Measurements from ENCODE around the gene COL21A1.
"Not testable (repeated sequence)": the region's sequence is repeated elsewhere in the genome, so short reads cannot be mapped to it uniquely, and the experiment has no call there.

COL21A1 gene

DNA sequence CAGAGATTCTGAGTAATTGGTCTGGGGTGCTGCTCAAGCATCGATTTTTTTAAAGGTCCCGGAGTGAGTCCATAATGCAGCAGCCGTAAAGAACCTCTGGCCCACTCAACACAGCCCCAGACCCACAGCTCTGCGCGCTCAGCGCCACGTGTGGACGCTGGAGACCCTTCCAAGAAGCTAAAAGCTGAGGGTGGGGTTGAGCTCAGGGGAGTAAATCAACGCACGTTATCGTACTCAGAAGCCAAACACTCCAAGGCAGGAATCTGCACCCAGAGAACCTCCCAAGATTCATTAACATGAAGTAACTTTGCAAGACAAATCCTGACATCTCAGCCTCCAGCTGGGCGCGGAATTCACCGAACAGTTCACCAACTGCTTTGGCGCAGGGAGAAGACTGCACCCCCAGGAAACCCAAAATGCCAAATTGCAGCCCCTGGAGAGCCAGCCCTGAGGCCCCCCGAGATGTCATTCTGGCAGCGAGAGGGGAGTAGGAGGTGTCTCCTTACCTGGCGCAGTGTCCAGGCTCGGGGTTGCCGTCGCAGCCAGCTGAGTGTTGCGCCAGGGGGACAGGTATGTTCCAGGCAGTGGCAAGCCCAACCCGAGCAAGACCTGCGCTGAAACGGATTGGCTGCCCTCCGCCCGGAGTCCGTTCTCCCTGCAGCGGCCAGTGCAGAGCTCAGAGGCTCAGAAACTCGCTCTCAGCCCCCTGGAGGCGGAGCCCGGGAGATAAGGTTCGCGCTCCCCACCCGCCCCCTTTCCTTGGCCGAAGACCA, at the start of gene COL21A1:
Gene COL21A1 (minus strand): TSS at position 700 of the 773 bp plus-strand sequence. CDS start 64,962 bp downstream, outside the sequence.
- DNase-seq, result peak in 1 of 3 donors; percentile 20

DNA sequence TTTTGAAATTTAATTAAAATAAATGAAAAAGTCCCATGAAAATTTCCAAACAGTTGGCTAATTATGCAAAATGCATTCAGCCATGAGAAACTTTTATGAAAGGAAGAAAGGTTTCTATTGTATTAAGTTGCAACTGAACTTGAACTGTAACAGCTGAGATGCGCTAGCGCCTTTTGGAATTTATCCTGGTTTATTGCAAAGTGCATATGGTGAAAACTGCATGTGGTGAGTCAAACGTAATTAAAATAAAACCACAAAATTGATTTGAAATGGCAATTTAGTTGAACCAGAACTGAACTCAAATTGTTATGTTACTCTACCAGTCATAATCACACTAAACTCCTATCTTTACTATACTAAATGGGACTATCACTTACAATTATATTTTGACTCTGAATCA, 46.4 kb upstream of the COL21A1 start:
- DNase-seq, result no peak

DNA sequence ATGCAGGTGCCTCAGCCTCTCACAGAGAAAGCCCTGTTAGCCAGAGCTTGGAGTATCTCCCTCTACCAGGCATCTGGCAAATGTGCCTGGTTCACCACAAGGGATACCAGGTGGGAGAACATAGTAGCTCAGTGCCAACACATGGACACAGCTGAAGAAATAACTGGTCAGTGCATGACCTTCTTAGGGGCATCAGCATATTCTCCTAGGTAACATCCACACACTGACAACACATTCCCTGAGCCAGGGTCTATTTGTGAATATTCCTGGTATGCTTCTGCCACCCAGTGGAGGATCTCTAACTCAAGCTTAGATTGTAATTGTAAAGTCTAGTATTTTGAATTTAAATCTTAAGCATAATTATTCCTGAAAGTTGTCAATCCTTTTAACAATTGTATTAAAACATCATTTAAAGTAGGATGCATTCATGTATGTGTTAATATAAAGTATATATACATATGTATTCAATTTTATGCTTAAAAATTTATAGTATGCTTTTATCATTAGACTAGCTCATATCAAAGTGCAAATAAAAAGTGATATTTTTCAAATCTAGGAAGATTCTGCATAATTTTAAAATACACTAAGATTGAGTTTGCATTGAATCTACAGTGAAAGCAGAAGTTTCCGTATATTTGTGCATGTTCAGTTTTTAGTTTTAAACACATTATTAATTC, 45.3 kb upstream of the COL21A1 start:
- DNase-seq, result peak; percentile 61 to 70 (median 64)

DNA sequence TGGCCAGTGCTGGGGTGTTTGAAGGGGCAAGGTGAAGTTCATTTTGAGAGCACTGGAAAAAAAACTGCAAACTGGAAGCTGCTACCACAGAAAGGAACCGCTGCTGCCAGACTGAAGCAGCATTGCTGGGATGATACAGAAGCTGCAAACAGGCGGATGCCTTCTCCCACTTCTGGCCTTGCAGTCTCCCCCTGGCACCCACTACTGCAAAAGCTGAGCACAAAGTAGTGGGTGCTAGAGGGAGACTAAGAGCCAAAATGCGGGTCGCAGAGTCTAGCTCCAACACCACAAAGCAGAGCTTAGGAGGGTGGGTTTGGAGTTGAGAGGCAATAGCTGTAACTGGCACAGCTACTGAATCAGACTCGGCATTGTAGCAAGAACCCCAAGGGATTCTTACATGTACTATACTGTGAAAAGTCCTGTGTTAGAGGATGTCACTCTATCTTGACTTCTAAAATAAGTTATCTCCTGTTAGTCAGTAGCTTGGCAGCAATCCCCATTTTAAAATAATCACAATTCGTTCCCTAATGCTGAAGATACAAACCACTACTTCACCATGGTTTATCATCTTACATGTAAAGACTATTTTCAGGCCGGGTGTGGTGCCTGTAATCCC, 44.0 kb upstream of the COL21A1 start:
- no peak for DNase-seq

DNA sequence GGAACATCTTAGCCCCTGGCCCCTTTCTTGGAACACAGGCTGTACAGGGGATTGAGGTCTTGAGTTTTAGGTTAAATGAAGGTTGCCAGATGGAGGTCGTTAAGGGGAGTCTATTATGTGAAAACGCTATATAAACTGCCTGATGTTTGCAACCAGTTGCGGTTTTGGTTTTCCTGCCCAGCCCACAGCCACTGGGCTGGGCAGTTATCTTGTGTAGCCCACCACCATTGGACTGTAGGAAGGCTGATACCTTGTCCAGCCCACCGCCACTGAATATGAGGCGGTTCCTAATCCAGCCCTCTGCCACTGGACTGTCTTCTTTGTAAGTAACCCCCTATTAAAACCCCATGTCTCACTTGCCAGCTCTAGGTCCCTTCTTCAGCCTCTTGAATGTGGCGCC, 42.3 kb upstream of the COL21A1 start:
- DNase-seq, result no peak

DNA sequence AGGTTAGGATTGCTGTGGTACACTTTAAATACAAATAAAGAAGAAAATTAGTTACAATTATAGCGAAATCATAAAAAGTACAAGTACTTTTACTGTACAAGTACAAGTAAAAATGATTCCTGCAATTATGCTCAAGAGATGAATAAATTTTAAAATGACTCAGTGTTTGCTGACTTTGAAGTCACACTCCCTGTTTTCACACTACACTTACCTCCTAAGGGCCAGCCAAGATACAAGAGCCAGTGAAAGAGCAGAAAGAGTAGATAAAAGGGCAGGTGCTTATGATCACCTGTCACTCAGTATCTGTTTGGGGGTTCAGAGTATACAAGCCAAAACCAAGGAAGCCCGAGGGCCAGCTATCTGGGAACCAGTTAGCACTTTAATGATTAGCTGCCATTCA, 41.0 kb upstream of the COL21A1 start:
- DNase-seq, result no peak

DNA sequence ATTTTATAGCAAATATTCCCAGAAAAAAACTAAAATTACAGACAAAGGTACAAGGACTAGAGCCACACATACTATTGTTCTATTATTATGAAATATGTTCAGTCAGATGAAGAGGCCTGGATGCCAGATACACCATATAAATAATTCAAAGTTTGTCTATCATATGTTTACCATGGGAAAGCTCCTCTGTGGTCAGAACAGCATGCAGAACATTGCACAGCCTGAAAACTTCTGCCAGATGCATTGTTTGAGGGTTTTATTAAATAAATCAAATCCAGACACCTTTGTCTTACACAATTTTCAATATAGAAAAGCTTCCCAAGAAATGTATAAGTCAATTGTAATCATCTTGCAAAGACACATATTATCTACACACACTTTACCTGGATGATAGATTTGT, 35.0 kb upstream of the COL21A1 start:
- no peak for DNase-seq

DNA sequence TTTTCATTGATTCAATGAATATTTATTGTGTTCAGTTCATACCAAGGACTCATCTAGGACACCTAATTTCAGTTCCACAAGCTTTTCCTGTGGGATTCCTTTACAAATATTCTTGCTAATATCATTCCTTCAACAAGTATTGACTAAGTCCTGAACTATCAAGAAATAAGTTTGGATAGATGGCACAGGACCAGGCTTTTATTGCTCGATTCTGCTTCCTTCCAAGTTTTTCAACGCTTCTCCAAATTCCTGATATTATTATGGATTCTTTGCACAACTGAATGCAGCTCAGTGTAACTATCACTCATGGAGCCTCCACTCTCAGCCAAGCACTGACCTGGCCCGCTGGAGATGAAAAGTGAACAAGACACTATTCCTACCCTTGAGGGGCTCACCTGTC, 32.7 kb upstream of the COL21A1 start:
- DNase-seq, result no peak

DNA sequence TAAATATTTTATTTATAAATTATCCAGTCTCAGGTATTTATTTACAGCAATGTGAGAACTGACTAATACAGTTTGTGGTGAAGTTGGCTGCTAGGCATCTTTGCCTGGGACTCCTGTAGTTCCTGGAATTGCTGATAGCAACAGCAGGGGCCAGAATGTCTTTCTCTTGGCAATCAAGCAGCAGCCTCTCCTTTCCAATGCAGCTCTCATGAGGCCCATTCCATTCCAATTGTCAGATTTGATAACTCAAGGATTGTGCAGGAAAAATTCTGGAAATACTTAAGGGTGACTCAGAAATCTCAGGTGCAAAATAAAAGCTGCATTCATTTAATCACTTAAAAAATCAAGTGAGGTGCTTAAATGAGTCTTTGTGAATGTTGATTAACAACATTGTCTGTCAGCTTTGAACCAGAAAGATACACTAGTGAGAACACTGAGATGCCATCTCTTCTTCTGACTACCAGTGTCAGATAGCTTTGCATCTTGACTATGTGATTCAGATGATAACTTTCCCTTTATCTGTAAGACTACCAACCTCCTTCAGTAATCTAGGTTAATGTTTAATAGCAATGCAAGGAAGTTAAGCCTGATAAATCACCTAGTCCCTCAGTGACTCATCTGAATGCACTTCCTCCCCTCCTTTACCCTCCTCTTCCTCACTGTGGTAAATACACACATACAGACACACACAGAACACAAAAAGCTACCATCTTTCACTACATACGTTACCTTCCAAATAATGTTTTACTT, 32.1 kb upstream of the COL21A1 start:
- DNase-seq, result no peak

DNA sequence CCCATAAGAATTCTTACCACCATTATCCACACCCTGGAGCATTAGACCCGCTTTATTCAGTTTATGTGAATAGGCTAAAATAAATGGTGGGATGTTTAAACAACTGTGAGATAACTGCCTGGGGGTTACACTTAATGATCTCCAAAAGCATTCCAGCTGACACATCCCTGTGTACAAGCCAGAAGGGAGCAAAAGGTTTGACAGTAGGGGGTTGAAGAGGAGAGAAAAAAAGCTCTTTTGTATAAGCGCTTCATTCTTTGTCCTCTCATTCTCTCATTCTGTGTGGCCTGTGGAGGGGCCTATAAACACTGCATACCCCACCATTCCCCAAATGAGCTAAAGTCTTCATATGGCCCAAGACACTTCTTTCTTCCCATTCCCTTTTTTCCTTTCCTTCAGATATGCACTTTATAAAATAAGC, 30.8 kb upstream of the COL21A1 start:
- DNase-seq, result no peak

DNA sequence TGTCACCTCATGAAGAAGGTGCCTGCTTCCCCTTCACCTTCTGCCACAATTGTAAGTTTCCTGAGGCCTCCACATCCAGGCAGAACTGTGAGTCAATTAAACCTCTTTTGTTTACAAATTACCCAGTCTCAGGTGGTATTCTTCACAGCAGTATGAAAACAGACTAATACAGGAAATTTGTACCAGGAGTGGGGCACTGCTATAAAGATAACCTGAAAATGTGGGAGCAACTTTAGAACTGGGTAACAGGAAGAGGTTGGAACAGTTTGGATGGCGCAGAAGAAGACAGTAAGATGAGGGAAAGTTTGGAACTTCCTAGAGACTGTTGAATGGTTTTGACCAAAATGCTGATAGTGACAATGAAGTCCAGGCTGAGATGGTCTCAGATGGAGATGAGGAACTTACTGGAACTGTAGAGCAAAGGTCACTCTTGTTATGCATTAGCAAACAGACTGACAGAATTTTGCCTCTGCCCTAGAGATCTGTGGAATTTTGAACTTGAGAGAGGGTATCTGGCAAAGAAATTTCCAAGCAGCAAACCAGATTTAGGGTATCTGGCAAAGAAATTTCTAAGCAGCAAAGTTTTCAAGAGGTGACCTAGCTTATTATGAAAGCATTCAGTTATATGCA, 23.5 kb upstream of the COL21A1 start:
- no peak for DNase-seq

DNA sequence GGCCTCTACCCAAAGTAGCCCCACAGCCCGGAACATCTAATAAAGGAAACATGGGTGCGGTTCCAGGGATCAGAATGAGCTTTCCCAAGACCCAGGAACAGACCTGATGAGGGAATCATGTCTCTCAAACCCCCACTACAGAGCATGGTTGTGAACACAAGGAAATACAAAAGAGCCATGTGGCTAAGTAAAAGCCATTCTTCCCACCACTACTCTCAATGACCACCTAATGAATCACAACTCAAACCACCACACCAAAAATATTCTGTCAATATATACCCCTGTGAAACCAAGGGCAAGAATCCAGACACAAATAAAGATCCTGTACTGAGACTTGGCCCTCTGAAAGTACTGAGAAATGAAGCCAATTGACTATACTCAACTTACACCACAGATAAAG, 20.9 kb upstream of the COL21A1 start:
- no peak for DNase-seq

DNA sequence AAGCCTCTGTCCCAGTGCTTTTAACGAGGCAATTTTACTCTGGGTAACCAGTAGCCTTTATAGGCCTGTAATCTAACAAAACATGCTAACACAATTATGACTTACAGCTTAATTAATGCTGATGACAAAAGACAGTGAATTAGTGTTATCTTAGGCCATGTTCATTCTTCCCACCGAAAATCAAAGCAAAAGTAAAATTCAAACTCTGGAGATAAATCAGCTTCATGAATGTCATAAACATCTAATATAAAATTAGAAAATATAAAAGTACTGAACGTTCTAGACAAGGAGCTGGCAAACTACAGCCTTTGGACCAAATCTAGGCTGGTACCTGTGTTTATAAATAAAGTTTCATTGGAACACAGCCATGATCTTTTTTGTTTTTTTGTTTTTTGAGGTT, 18.6 kb upstream of the COL21A1 start:
- DNase-seq, result no peak

DNA sequence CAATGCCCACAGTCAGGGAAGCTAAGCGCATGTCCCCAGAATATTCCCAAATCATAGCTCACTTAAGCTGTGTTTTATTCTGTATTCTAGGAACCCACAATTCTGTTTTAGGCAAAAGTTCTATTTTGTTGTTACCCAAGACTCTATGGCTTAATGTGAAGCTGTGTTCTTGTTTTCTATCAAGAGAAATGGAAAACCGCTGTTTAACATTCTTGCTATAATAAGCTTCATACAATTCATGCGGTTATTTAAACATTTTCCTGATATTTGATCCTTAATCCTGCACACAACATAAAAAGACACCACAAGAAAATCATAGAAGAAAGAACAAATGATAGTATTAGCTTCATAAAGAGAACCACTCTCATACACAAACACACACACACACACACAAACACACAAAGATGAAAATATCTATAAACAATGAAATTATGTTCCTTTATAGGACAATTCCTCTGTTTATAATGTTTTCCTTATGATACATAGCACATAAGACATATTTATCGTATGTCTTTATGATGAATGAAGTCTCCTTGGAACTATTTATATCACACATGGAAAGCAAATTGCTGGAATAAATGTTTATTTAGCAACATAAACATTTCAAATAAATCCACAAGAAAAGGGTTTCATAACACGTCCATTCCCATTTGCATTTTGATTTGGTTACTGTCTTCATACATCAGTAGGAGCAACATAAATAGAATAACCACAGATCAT, 16.4 kb upstream of the COL21A1 start:
- no peak for DNase-seq

DNA sequence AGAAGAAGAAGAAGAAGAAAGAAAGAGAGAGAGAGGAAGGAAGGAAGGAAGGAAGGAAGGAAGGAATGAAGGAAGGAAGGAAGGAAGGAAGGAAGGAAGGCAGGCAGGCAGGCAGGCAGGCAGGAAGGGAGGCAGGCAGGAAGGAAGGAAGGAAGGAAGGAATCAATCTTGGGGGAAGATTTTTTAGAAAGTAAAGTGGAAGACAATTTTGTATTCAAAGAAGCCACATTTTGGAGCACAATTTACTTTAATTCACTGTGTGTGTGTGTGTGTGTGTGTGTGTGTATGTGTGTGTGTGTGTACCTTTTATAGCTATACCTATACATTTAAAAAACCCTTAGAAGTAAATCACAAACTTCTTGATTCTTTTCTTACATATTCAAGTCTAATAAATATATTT, 13.2 kb upstream of the COL21A1 start:
- DNase-seq, result not testable (repeated sequence)

DNA sequence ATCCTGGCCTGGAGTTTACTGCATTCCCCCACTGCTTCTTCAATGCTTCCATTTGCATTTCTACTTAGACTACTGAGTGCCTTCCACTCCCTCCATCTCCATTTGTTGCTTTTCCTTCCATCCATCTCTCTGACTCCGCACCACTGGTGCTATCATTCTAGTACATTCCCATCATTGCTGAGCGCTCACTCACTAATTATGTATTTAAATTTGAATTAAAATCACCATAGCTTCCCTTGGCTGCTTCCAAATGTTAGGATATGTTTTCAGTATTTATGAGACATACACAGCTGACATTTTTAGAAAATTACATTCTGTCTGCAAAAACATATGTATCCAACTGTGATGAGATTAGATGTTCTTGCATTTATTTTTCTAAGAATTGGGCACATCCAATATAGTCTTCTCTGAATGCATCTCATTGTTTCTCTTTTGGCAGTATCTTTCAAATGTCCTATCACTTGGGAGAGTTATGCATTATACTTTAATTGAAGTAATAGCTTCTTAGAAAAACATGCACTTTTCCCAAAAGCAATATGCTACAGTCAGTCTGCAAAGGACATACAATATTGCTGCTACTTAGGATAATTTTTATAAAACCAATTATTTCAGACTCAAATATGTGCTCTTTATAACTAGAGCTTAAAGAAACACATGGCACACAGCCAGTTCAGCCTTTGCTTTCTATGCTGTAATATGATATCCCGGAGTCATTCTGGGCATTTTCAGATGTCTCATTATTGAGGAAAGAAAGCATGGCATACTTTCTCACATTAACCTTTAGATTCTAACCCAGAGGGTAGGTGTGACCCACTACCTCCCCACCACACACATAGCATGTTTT, 12.1 kb upstream of the COL21A1 start:
- DNase-seq, result no peak

DNA sequence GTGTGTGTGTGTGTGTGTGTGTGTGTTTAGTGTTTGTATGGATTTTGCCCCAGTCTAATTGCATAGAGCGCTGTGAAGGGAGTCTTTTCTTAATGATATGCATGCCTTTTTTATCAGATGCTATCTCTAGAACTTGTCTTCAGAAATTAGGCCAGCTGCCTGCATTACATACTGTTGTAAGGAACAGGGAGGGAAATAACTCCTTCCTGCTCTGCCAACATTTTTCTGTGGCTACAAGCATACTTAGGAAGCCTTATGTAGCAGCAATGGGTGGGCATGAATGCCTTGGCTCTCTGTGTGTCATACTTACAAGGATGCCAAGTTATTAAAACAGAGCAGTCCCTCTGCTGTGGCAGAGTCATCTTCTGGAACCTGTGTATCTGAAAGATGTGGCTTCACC, 8.0 kb upstream of the COL21A1 start:
- DNase-seq, result no peak

DNA sequence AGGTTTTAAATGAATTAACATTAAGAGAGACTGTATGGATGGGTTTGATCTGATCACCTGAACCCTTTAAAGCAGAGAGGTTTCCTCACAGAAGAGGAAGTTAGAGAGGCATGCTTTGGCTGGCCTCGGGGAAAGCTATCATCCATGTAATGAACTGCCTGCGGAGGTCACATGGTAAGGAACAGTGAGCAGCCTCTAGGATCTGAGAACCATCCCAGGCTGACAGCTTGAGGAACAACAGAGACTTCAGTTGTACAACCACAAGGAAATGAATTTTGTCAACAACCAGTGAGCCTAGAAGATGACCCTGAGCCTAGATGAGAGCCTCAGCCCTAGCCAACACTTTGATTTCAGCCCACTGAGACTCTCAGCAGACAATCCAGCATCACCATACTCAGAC, 2.9 kb upstream of the COL21A1 start:
- peak in 1 of 3 donors; percentile 15 for DNase-seq

DNA sequence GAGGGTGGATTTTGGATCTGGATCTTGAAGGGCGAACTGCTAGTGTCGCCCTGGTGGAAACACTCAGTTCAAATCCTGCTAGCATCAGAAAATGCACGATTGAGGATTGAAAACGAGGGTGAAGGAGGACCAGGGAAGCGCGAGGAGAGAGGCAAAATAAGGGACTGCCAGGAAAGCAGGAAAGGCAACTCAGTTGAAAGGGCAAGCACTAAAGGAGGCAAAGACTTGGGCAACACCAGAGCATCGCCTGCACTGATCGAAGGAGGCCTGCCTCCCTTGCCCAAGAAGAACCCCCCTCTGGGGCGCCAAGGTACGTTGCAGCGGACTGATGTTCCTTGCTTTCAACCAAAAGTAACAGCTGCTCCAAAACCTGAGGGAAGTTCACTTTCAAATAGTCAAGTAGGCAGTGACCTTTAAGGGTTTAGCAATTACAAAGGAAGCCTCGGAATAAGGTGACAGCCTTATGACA, 308 bp upstream of the COL21A1 start:
- DNase-seq, result no peak

DNA sequence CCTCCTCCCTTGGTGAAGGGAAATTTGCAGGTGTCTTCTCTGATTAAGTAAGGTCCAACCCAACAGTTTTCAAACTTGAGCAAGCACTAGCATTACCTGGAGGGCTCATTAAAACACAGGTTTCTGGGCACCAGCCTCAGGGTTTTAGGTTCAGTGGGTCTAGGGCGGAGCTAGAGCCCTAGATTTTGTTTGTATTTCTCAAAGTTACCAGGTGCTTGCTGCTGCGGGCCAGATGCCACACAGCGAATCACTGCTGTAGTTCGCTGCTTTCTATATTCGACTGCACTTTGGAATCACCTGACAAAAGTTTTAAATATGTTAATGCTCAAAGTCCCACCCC, 869 bp downstream of the COL21A1 start:
- no peak for DNase-seq

DNA sequence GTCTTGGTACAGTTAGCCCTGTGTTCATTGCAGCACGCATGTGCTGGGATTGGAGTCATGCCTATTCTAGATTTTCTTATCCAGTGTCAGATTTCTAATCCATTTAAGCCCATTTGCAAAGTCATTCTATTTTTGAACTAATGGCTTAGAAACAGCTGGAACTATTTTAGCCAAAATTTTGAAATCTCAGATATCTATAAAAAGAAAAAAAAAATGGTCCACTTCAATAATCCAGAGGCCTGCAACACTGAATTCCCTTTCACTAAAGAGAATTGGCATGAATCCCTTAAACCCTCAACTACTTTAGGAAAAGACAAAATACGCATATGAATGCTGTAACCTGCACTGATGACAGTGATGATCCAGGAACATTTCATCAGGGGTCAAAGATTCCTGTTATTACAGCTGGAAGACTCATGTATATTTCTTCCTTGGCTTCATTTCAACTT, 1.5 kb downstream of the COL21A1 start:
- DNase-seq, result no peak
